HG02852 (cell line): ENCODE results near the gene PI3.
"Not testable (repeated sequence)": the region's sequence is repeated elsewhere in the genome, so short reads cannot be mapped to it uniquely, and the experiment has no call there.

ENCODE experiments used
- ATAC-seq: cut with Tn5 transposase; IDR thresholded peaks from one replicate; pipeline ENCODE4 v1.9.1; 2021; ENCODE audit warnings: mild to moderate bottlenecking, moderate library complexity; ENCODE audit not compliant: unreplicated experiment

PI3 gene, protein sequence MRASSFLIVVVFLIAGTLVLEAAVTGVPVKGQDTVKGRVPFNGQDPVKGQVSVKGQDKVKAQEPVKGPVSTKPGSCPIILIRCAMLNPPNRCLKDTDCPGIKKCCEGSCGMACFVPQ

GRCh38 chr20:45174434-45175364 is at the start of gene PI3:
Gene PI3, plus strand, starts transcription at chr20:45174902. Its CDS starts 21 bp downstream, at chr20:45174923.
- ATAC-seq = no peak

GRCh38 chr20:45128099-45128498 is 46.6 kb upstream of the PI3 start:
- ATAC-seq = no peak

GRCh38 chr20:45136911-45137310 is 37.8 kb upstream of the PI3 start:
- no peak for ATAC-seq

DNA sequence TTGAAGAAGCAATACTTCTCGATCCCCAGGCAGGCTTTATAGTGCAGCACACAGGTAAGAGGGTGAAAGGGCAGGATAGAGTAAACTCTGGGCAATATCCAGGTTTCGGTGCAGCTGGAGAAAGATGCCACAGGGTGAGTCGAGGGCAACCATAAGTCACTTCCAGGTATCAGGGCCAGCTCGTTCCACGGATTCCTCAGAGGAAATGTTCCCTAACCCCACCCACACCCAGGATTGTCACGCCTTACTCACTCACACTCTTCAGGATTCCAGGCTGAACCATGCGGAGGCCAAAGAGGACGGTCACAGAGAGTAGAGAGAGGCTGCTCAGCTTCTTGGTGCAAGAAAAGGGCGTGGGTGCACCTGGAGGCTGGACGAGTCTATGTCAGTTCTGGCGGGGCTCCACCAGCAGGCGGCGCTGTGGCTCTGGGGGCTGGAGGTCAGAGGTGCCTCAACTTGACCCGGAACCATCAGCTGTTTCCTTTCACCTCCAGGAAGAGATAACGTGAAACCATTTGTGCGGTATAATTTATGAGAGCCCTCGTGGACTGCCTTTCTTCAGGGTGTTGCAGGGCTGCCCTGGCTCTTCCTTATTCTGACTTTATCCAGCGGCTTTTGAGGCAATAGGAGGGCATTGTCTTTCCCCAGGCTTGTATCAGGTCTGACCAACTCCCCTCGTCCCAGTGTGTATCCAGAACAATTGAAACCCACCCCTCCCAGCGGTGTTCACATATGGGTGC is 36.0 kb upstream of the PI3 start:
- ATAC-seq = no peak

DNA sequence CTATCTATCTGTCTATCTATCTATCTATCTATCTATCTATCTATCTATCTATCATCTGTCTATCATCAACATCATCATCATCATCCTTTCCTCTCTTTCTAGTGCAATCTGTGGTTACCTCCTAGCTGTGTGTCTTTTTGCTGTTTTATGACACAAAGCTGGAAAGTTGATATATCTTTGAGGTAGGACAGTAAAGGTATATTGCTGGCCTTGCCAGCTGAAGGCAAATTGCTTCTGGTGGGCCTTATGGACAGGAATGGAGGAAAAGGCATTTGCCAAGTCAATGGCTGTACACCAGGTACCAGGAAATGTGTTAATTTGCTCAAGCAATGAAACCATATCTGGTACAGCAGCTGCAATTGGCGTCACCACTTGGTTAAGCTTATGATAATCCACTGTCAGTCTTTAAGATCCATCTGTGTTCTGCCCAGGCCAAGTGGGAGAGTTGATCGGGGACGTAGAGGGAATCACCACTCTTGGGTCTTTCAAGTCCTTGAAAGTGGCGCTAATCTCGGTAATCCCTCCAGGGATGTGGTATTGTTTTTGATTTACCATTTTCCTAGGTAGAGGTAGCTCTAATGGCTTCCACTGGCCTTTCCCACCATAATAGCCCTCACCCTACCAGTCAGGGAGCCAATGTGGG is 34.8 kb upstream of the PI3 start:
- ATAC-seq = not testable (repeated sequence)

DNA sequence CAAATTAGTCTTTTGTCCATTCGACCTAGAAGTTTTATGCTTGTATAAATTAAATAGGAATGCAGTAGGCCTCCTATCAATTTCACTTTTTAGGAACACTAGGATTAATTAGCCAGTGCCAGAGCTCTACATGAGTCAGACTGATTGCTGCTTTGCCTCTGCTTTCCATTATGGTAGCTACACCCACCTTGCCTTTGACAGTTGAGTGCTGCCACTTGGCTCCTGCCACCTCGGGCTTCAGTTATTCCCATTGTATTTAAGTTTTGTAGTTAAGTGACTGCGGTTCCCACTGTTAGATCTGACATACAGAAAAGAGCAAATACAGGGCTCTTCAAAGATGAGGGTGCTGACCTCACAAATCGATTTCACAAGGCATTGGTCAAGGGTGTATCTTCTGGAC is 33.9 kb upstream of the PI3 start:
- ATAC-seq = no peak

- no peak for ATAC-seq
These were observed 25.6 kb upstream of the PI3 start for GRCh38 chr20:45149062-45149461.

DNA sequence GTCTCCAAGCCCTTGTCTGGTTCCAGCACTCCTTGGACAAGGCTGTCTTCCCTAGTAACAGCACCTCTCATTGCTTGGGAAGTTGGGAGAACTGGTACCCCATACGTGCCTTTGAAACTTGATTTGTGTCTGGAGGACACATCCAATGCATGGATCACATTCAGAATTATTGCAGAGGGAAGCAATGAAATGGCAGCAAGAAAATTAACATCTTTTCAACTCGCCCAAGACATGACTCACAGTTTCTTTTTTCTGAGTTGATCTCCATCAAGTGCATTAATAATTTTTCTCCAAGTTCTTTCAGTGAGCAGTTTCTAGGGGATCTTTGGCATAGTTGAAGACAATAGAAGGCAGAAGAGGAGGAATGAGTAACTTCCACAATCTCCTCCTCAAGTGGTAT is 22.3 kb upstream of the PI3 start:
- ATAC-seq = no peak

GRCh38 chr20:45153147-45153546 is 21.6 kb upstream of the PI3 start:
- no peak for ATAC-seq

- ATAC-seq = no peak
These were observed 20.9 kb upstream of the PI3 start for GRCh38 chr20:45153752-45154151.

DNA sequence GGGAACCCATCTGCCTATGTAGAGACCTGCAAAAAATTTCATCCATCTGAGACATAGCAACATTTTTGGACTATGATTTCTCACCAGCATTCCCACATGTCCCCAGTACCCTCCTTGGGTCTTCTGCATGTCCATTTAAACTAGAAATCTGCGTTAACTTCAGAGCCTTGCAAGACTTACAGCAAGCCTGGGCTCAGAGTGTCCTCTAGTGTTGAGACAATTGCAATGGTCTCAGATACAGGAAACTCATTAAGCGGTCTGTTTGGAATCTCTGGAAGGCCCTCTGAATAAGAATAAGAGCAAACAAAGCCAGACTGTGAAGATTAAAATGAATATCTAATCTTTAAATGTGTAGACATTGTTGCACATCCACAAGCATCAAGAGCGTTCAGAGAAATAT is 20.5 kb upstream of the PI3 start:
- no peak for ATAC-seq

GRCh38 chr20:45154794-45155193 is 19.9 kb upstream of the PI3 start:
- not testable (repeated sequence) for ATAC-seq

GRCh38 chr20:45156713-45157112 is 18.0 kb upstream of the PI3 start:
- ATAC-seq = no peak

DNA sequence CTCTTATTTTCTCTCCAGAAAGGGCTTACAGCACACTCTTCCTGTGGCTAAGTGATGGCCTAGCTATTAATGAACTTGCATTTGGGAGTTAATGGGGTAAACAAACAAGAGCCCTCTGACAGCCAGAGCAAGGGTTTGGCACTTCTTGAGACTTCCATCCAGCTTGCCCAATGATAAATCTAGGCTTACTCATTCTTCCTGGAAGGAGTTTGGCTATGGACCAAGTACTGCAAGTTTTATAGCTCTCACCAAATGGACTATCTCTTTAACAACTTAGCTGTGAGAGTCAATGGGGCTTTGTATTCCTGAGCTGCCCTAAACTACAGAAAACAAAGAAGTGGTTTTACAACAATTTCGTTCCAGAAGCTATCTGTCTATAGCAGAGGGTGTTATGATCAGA is 16.7 kb upstream of the PI3 start:
- no peak for ATAC-seq

DNA sequence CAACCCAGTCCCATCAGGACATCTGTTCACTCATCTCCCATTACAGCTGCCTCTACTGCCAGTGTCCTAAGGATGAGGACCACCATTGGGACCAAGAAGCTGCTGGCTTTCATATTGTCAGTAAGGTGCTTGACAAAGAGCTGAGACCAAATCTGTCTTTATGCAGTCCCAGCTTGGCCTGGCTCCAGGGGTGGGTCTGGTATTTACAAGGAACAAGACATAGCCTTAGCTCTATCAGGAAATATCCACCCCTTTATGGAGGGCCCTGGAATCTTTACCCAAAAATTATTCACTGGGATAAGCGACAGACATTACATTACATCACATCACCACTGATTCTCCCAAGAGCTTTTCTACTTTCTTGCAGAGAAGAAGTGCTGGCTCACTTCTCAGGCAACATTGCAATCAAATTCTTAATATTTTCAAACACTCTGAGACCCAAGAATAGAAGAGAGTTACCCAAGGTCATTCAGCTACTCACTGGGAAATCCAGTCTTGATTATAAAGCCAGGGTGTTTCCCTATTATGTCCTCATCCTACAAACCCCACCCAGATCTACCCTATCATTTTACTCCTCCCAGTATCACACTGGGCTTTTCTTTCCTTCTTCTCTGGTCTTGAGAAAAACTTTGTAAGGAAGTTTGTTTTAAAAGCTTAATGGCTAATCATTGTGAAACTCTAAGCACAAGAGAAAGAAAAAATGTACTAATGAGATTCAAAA is 11.5 kb upstream of the PI3 start:
- ATAC-seq = no peak

DNA sequence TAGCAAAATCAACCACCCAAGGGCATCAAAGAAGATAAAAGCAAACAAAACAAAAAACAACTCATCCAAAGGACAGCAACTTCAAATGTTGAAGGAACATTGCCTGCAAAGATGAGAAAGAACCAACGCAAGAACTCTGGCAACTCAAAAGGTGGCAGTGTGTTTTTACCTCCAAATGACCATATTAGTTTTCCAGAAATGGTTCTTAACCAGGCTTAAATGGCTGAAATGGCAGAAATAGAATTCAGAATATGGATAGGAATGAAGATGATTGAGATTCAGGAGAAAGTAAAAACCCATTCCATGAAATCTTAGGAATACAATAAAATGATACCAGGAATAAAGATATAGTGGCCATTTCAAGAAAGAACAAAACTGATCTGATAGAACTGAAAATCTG is 9.8 kb upstream of the PI3 start:
- no peak for ATAC-seq

DNA sequence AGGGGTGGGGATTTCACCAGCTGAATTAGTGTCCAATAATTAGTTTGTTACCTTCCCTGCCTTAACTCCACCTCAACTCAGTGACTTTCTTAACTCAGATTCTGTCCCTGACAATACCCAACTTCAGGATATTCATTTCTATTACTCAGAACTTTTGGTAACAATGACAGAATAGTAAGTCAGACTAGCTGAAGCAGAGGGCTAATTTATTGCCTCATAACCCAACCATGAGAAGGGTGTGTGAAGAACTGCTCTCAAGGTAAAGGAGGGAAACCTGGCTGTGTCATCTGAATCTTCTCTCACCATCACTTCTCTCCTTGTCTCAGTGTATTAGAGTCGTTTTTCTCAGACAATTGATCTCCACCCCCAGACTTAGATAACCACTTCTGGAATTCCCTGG is 1.2 kb upstream of the PI3 start:
- ATAC-seq = no peak

- no peak for ATAC-seq
These were observed 2.0 kb downstream of the PI3 start for GRCh38 chr20:45176526-45177267.

- ATAC-seq = no peak
These were observed 4.5 kb downstream of the PI3 start for GRCh38 chr20:45179166-45179565.

- ATAC-seq = no peak
These were observed 6.9 kb downstream of the PI3 start for GRCh38 chr20:45181639-45182038.
